MCF 10A (cell line): ENCODE data around the gene DEDD2. TPM values are rescaled to one million over a fixed set of nuclear protein-coding genes. Genes with fewer than 3 reads are reported as not detected.

Source experiments
- BruUV-seq: library from RNA; stranded (reverse); fragments of 400-500 nt; replicated peaks from 2 replicates; lab custom pipeline; 2021; lab: Mats Ljungman, UMichigan
- CTCF ChIA-PET: fragments of 300-600 bp; sonication (Branson Sonifier 250); formaldehyde crosslinking; extraction: SDS; loops from one replicate; lab custom pipeline; 2021; ENCODE audit warnings: antibody characterized with exemption, inconsistent platforms; lab: Yijun Ruan, JAX
- POLR2A ChIA-PET: fragments of 300-600, 350-650 bp; sonication (Branson Sonifier 250); formaldehyde crosslinking; extraction: SDS; loops from one replicate; lab custom pipeline; 2020; ENCODE audit warnings: antibody characterized with exemption, inconsistent platforms; lab: Yijun Ruan, JAX
- DNase-seq: peaks from one replicate; pipeline ENCODE4 v3.0.0-alpha.2; 2018; ENCODE audit not compliant: unreplicated experiment
- H3K27ac Mint-ChIP-seq: one replicate; pipeline ENCODE4 v1.8.0; 2022; ENCODE audit warnings: mild to moderate bottlenecking, low read depth, mixed read lengths; ENCODE audit not compliant: unreplicated experiment
- H3K27me3 Mint-ChIP-seq: one replicate; pipeline ENCODE4 v1.8.0; 2022; ENCODE audit warnings: mixed read lengths; ENCODE audit not compliant: insufficient read depth, unreplicated experiment
- H3K36me3 Mint-ChIP-seq: one replicate; pipeline ENCODE4 v1.8.0; 2022; ENCODE audit warnings: mild to moderate bottlenecking, moderate library complexity, mixed read lengths; ENCODE audit not compliant: insufficient read depth, unreplicated experiment
- H3K4me1 Mint-ChIP-seq: one replicate; pipeline ENCODE4 v1.8.0; 2022; ENCODE audit warnings: mixed read lengths; ENCODE audit not compliant: insufficient read depth, unreplicated experiment
- H3K4me3 Mint-ChIP-seq: one replicate; pipeline ENCODE4 v1.8.0; 2022; ENCODE audit warnings: mild to moderate bottlenecking, moderate library complexity, mixed read lengths; ENCODE audit not compliant: unreplicated experiment
- H3K9me3 Mint-ChIP-seq: one replicate; pipeline ENCODE4 v1.8.0; 2022; ENCODE audit warnings: mixed read lengths; ENCODE audit not compliant: unreplicated experiment
- CTCF ChIP-seq: fragments of 200-600 bp; IDR thresholded peaks from one replicate; pipeline ENCODE4 v1.8.0; 2022; ENCODE audit warnings: antibody characterized with exemption, mild to moderate bottlenecking; ENCODE audit not compliant: unreplicated experiment
- intact Hi-C: fragments of 100-400 bp; cut with micrococcal nuclease; formaldehyde crosslinking; loops from 2 replicates; pipeline ENCODE4 v1.14.1; 2022
- total RNA-seq: library from RNA; stranded (reverse); gene quantifications from 2 replicates; pipeline ENCODE4 v1.2.3, GENCODE V29; 2022

DEDD2 gene
- total RNA-seq, 1 experiment from 2014 or later, result 28.5 TPM

GRCh38 chr19:42253245-42254088, 36.0 kb upstream of the DEDD2 start:
- no peaks in the 10 kb centered on the region for H3K36me3 Mint-ChIP-seq

GRCh38 chr19:42252365-42253244, 35.1 kb upstream of the DEDD2 start:
- no peaks in the 10 kb centered on the region for H3K36me3 Mint-ChIP-seq
- intact Hi-C loops, result no loop called here
- ChIA-PET CTCF (interaction anchor here (0.6 to 3.6 kb wide), 3 partner anchors 27 to 68 kb away, joined by 3 to 33 read pairs (median 8); no protein-coding TSS in a partner anchor), POLR2A (interaction anchor here (0.7 to 4.0 kb wide), 7 partner anchors 10 to 48 kb away, joined by 3 to 22 read pairs (median 3); partner anchors contain the start of genes CIC, GSK3A and ZNF526)
- H3K4me3 Mint-ChIP-seq, result peak overlapping the region; percentile 85
- BruUV-seq, result TSS peak; percentile 15
- DNase-seq, result no peak
- TF ChIP-seq CTCF, result no peak
- peak overlapping the region; percentile 85 for H3K27ac Mint-ChIP-seq
- peaks cover 22% of the 10 kb centered on the region for H3K4me1 Mint-ChIP-seq
- H3K27me3 Mint-ChIP-seq, result no peaks in the 10 kb centered on the region
- H3K9me3 Mint-ChIP-seq, result no peaks in the 10 kb centered on the region

More at GRCh38 chr19:42253245-42254088, 36.0 kb upstream of the DEDD2 start:
- ChIA-PET POLR2A (interaction anchor here (0.6 to 4.0 kb wide), 4 partner anchors 17 to 47 kb away, joined by 3 to 22 read pairs (median 3); partner anchors contain the start of genes CIC and ZNF526), CTCF (no interaction called here)
- no peaks in the 10 kb centered on the region for H3K9me3 Mint-ChIP-seq
- peak overlapping the region; percentile 85 for H3K4me3 Mint-ChIP-seq
- peak overlapping the region; percentile 85 for H3K27ac Mint-ChIP-seq
- no peaks in the 10 kb centered on the region for H3K27me3 Mint-ChIP-seq
- peaks cover 22% of the 10 kb centered on the region for H3K4me1 Mint-ChIP-seq
- intact Hi-C loops, result loop anchor here (2.0 kb wide), 1 partner anchor 15 kb away; the partner anchor contains the start of gene CIC
- TF ChIP-seq CTCF, result no peak
- BruUV-seq, result no TSS peak
- peak; percentile 63 for DNase-seq

GRCh38 chr19:42251572-42252358, 34.3 kb upstream of the DEDD2 start:
- no peak for TF ChIP-seq CTCF
- Mint-ChIP-seq H3K4me3 (peak overlapping the region; percentile 85), H3K27ac (peak overlapping the region; percentile 85), H3K4me1 (peaks cover 26% of the 10 kb centered on the region), H3K36me3 (peaks cover under 1% of the 10 kb centered on the region), H3K9me3 (no peaks in the 10 kb centered on the region), H3K27me3 (no peaks in the 10 kb centered on the region)
- DNase-seq, result no peak
- BruUV-seq, result no TSS peak
- ChIA-PET POLR2A (interaction anchor here (0.7 to 4.0 kb wide), 5 partner anchors 9 to 31 kb away, joined by 3 to 22 read pairs (median 5); partner anchors contain the start of genes CIC and GSK3A), CTCF (interaction anchor here (0.6 to 3.6 kb wide), 9 partner anchors 9 to 310 kb away, joined by 3 to 33 read pairs (median 4); partner anchors contain the start of gene POU2F2)
- intact Hi-C loops, result no loop called here
